Measurements from ENCODE around the gene ZC3HAV1. TPM values are rescaled to one million over a fixed set of nuclear protein-coding genes. Genes with fewer than 3 reads are reported as not detected.
A peak's percentile ranks its signal among the peaks of the same experiment; 100 is the strongest.

Gene ZC3HAV1
- total and polyA plus RNA-seq, 9 of the 15 experiments (the other 6 are each of a cell fraction or from before 2014, with no cell fraction given): 11.9 to 40.5 (median 23.9) TPM

GRCh38 chr7:139133335-139134139, 24.0 kb upstream of the ZC3HAV1 start (continued):
- TF ChIP-seq ETV6 (IDR thresholded peaks at IDR 0.05; ENCODE audit: borderline replicate concordance in 1 of 2, low read depth in 2 of 2, low read length in 1 of 2) (no peak), ETV6 (CRISPR knock-in tag; IDR thresholded peaks at IDR 0.05; ENCODE audit: borderline replicate concordance) (no peak), ZNF785 (CRISPR knock-in tag; IDR thresholded peaks at IDR 0.05) (no peak), ZNF583 (CRISPR knock-in tag; IDR thresholded peaks at IDR 0.05) (peak; percentile 77; the same call in 1 of the 2 replicates), SRSF9 (IDR thresholded peaks at IDR 0.05; ENCODE audit: borderline replicate concordance, low read depth, low read length) (no peak), BHLHE40 (IDR thresholded peaks at IDR 0.05; ENCODE audit: low read length) (peak; percentile 96), HDAC6 (IDR thresholded peaks at IDR 0.05; ENCODE audit: low read depth, low read length) (no peak), ETV5 (CRISPR knock-in tag; IDR thresholded peaks at IDR 0.05; ENCODE audit: low read depth) (peak; percentile 53; the same call in 1 of the 2 replicates), MAFF (IDR thresholded peaks at IDR 0.05; ENCODE audit: low read length) (no peak; the same call in 1 of the 2 replicates), TEAD4 (IDR thresholded peaks at IDR 0.05; ENCODE audit: low read length) (peak; percentile 55; the same call in 1 of the 2 replicates), TEAD4 (CRISPR knock-in tag; IDR thresholded peaks at IDR 0.05; ENCODE audit: borderline replicate concordance) (no peak), ZNF324 (CRISPR knock-in tag; IDR thresholded peaks at IDR 0.05) (no peak), SNIP1 (IDR thresholded peaks at IDR 0.05; ENCODE audit: low read depth) (no peak; the same call in 1 of the 2 replicates), LARP7 (IDR thresholded peaks at IDR 0.05) (no peak), EHMT2 (IDR thresholded peaks at IDR 0.05) (peak; percentile 88), ZNF830 (CRISPR knock-in tag; IDR thresholded peaks at IDR 0.05) (no peak), SIX5 (IDR thresholded peaks at IDR 0.05; ENCODE audit: borderline replicate concordance in 1 of 2, insufficient read depth in 1 of 2, low read depth in 1 of 2, low read length in 2 of 2) (peak; percentile 52 to 63; a peak in 3 of 4 replicates), ZFP1 (CRISPR knock-in tag; IDR thresholded peaks at IDR 0.05) (0 out of 2 replicates have a peak, but pooled peaks have one; percentile 42), NELFE (IDR thresholded peaks at IDR 0.05; ENCODE audit: insufficient read depth, insufficient read length) (no peak), TCF7L2 (IDR thresholded peaks at IDR 0.05; ENCODE audit: low read depth, low read length) (no peak), ZFX (CRISPR knock-in tag; IDR thresholded peaks at IDR 0.05) (peak; percentile 94), MCM3 (IDR thresholded peaks at IDR 0.05) (no peak), ZNF143 (CRISPR knock-in tag; IDR thresholded peaks at IDR 0.05) (no peak), ZNF24 (IDR thresholded peaks at IDR 0.05) (peak; percentile 55; the same call in 1 of the 2 replicates), BCOR (IDR thresholded peaks at IDR 0.05) (peak; percentile 81)
- TF ChIP-seq, protein P1, sequence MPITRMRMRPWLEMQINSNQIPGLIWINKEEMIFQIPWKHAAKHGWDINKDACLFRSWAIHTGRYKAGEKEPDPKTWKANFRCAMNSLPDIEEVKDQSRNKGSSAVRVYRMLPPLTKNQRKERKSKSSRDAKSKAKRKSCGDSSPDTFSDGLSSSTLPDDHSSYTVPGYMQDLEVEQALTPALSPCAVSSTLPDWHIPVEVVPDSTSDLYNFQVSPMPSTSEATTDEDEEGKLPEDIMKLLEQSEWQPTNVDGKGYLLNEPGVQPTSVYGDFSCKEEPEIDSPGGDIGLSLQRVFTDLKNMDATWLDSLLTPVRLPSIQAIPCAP (CRISPR knock-in tag; IDR thresholded peaks at IDR 0.05; ENCODE audit: borderline replicate concordance): no peak
- TF ChIP-seq, protein P2, sequence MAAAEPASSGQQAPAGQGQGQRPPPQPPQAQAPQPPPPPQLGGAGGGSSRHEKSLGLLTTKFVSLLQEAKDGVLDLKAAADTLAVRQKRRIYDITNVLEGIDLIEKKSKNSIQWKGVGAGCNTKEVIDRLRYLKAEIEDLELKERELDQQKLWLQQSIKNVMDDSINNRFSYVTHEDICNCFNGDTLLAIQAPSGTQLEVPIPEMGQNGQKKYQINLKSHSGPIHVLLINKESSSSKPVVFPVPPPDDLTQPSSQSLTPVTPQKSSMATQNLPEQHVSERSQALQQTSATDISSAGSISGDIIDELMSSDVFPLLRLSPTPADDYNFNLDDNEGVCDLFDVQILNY (CRISPR knock-in tag; IDR thresholded peaks at IDR 0.05): peak; percentile 95; the same call in 1 of the 2 replicates
- TF ChIP-seq, protein P3, sequence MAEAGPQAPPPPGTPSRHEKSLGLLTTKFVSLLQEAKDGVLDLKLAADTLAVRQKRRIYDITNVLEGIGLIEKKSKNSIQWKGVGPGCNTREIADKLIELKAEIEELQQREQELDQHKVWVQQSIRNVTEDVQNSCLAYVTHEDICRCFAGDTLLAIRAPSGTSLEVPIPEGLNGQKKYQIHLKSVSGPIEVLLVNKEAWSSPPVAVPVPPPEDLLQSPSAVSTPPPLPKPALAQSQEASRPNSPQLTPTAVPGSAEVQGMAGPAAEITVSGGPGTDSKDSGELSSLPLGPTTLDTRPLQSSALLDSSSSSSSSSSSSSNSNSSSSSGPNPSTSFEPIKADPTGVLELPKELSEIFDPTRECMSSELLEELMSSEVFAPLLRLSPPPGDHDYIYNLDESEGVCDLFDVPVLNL (CRISPR knock-in tag; IDR thresholded peaks at IDR 0.05; ENCODE audit: low read depth): peak; percentile 12; the same call in 1 of the 2 replicates

Measured in K562 (cell line).